Right lobe of liver (tissue), 6 donors: ENCODE results near the gene ELOVL2. TPM values are rescaled to one million over a fixed set of nuclear protein-coding genes. Genes with fewer than 3 reads are reported as not detected.

Experiments used
- ATAC-seq, 4 donors: fragments of 200-7000 bp; cut with Tn5 transposase; one replicate each; pipeline ENCODE4 v1.9.1; 2020; ENCODE audit warnings: mild to moderate bottlenecking in 4 of 4, moderate library complexity in 4 of 4
- DNase-seq, 3 donors: peaks; one replicate each; pipeline ENCODE4 v3.0.0-alpha.2; 2020
- H3K27ac ChIP-seq, 3 donors: fragments of 200-600 bp; one replicate each; pipeline ENCODE4 v1.8.0; 2022
- H3K27me3 ChIP-seq, 2 donors: fragments of 200-600 bp; one replicate each; pipeline ENCODE4 v1.8.0; 2022
- H3K36me3 ChIP-seq, 4 donors: fragments of 200-600 bp; sonication (generic) in 1 of 4; one replicate each; pipeline versions ENCODE4 v1.5.1 to v1.8.0; 2017 to 2022; ENCODE audit warnings: control low read depth in 1 of 4
- H3K4me1 ChIP-seq, 4 donors: fragments of 200-600 bp; sonication (generic) in 1 of 4; one replicate each; pipeline versions ENCODE4 v1.5.1 to v1.8.0; 2017 to 2022; ENCODE audit warnings: control low read depth in 1 of 4
- H3K4me3 ChIP-seq, 3 donors: fragments of 200-600 bp; one replicate each; pipeline ENCODE4 v1.8.0; 2022
- H3K9me3 ChIP-seq, 4 donors: fragments of 200-600 bp; sonication (generic) in 1 of 4; one replicate each; pipeline versions ENCODE4 v1.5.1 to v1.8.0; 2017 to 2022; ENCODE audit warnings: control low read depth in 1 of 4
- POLR2A ChIP-seq: fragments of 450-650 bp; IDR thresholded peaks from one replicate; pipeline ENCODE4 v1.6.1; 2017; ENCODE audit warnings: antibody characterized with exemption, mild to moderate bottlenecking
- WGBS: methylation state at CpG from one replicate; pipeline ENCODE4 v1.1.6; 2018; ENCODE audit warnings: low coverage, low lambda C conversion rate; ENCODE audit not compliant: insufficient coverage; ENCODE audit errors: missing lambda C conversion rate; 5-methylcytosine and 5-hydroxymethylcytosine counted together
- intact Hi-C, 2 donors: fragments of 100-400 bp; cut with DNase I; formaldehyde crosslinking; loops; one replicate each; pipeline versions ENCODE4 v1.11.2 to v1.14.1; 2022
- total RNA-seq, 6 experiments: library from RNA; depleted of rRNA in 2 of 6; stranded (reverse); fragments of >200 nt in 2 of 6; fragmentation: NEBNext Ultra II Directional in 3 of 6; extraction: Animal tissue kit (Norgen Biotek cat#: 25700) in 3 of 6; gene quantifications; one replicate each; pipeline versions ENCODE4 v1.1.0 to v1.2.4, GENCODE V29; 2016 to 2023
- TF ChIP-seq, protein P1 (sequence below), 4 donors: fragments of 200-600 bp in 3 of 4; fragments of 450-650 bp in 1 of 4; IDR thresholded peaks; one replicate each; pipeline versions ENCODE4 v1.5.1 to v1.8.0; 2016 to 2022; ENCODE audit warnings: antibody characterized with exemption in 4 of 4, mild to moderate bottlenecking in 2 of 4
- donor health status: DM: no; HTN: yes; CAD: no.
- donor health status: DM: no; HTN: no; CAD: no.
- donor health status: DM: no; HTN: no; CAD: no.
- donor health status: DM: no; HTN: yes; CAD: no.
- donor health status: DM: no; HTN: yes; CAD: no.

ELOVL2 gene
- total RNA-seq, 6 experiments from 2014 or later = 7.1 to 24.4 (median 14.4) TPM

- intact Hi-C loops = no loop called here
- Histone ChIP-seq H3K27ac (no peak overlapping the region), H3K9me3 (no peaks in the 10 kb centered on the region), H3K4me3 (no peak overlapping the region), H3K27me3 (no peaks in the 10 kb centered on the region), H3K36me3 (no peaks in the 10 kb centered on the region), H3K4me1 (peaks cover 0 to 8% (median 0%) of the 10 kb centered on the region in 4 donors)
- WGBS = 39% methylated on average over 2 of the region's 2 CpGs
- ATAC-seq (peak in 2 of 4 donors; percentile 36 to 80), DNase-seq (no peak)
- TF ChIP-seq, protein P1, sequence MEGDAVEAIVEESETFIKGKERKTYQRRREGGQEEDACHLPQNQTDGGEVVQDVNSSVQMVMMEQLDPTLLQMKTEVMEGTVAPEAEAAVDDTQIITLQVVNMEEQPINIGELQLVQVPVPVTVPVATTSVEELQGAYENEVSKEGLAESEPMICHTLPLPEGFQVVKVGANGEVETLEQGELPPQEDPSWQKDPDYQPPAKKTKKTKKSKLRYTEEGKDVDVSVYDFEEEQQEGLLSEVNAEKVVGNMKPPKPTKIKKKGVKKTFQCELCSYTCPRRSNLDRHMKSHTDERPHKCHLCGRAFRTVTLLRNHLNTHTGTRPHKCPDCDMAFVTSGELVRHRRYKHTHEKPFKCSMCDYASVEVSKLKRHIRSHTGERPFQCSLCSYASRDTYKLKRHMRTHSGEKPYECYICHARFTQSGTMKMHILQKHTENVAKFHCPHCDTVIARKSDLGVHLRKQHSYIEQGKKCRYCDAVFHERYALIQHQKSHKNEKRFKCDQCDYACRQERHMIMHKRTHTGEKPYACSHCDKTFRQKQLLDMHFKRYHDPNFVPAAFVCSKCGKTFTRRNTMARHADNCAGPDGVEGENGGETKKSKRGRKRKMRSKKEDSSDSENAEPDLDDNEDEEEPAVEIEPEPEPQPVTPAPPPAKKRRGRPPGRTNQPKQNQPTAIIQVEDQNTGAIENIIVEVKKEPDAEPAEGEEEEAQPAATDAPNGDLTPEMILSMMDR (IDR thresholded peaks at IDR 0.05) = no peak
- no peak for TF ChIP-seq POLR2A
These were observed 44.1 kb downstream of the ELOVL2 start for GRCh38 chr6:10999994-11000393.

GRCh38 chr6:10995114-10995707 lies 48.9 kb downstream of the ELOVL2 start:
- intact Hi-C loops = no loop called here
- H3K4me1 ChIP-seq = peaks cover 0 to 8% (median 0%) of the 10 kb centered on the region in 4 donors
- no peaks in the 10 kb centered on the region for H3K27me3 ChIP-seq
- no peak for ATAC-seq
- TF ChIP-seq POLR2A = no peak
- TF ChIP-seq, protein P1 (IDR thresholded peaks at IDR 0.05) = no peak
- no peak for DNase-seq
- no peak overlapping the region for H3K27ac ChIP-seq
- H3K9me3 ChIP-seq = no peaks in the 10 kb centered on the region
- no peak overlapping the region for H3K4me3 ChIP-seq
- WGBS = 75% methylated on average over 2 of the region's 4 CpGs
- H3K36me3 ChIP-seq = no peaks in the 10 kb centered on the region

GRCh38 chr6:10993896-10994295 lies 50.2 kb downstream of the ELOVL2 start:
- DNase-seq (no peak), ATAC-seq (no peak)
- WGBS = 94% methylated on average over 4 of the region's 8 CpGs
- H3K4me3 ChIP-seq = no peak overlapping the region
- no peaks in the 10 kb centered on the region for H3K9me3 ChIP-seq
- no peaks in the 10 kb centered on the region for H3K36me3 ChIP-seq
- TF ChIP-seq, protein P1 (IDR thresholded peaks at IDR 0.05) = no peak
- TF ChIP-seq POLR2A = no peak
- intact Hi-C loops = no loop called here
- no peaks in the 10 kb centered on the region for H3K4me1 ChIP-seq
- no peak overlapping the region for H3K27ac ChIP-seq
- H3K27me3 ChIP-seq = no peaks in the 10 kb centered on the region

GRCh38 chr6:10991115-10991514 lies 53.0 kb downstream of the ELOVL2 start:
- H3K27me3 ChIP-seq = no peaks in the 10 kb centered on the region
- no peaks in the 10 kb centered on the region for H3K36me3 ChIP-seq
- no peaks in the 10 kb centered on the region for H3K4me1 ChIP-seq
- ATAC-seq = no peak
- no peak overlapping the region for H3K4me3 ChIP-seq
- no peak overlapping the region for H3K27ac ChIP-seq
- TF ChIP-seq POLR2A = no peak
- TF ChIP-seq, protein P1 (IDR thresholded peaks at IDR 0.05) = no peak
- DNase-seq = no peak
- intact Hi-C loops = no loop called here
- 50% methylated on average over 2 of the region's 2 CpGs for WGBS
- H3K9me3 ChIP-seq = no peaks in the 10 kb centered on the region
